Fibroblast of lung (primary cell): ENCODE results near the gene NUDCD3.

ENCODE experiments used
- CTCF ChIP-seq, 2 donors: IDR thresholded peaks in 1 of 2; conservative IDR thresholded peaks in 1 of 2; 1 replicate in 1 of 2; 2 replicates in 1 of 2; pipeline ENCODE4 v1.5.1; 2011 to 2012; ENCODE audit warnings: low read length in 2 of 2, control low read depth in 1 of 2, inconsistent platforms in 1 of 2, low read depth in 1 of 2, mild to moderate bottlenecking in 1 of 2
- EZH2 ChIP-seq: IDR thresholded peaks from 2 replicates; pipeline ENCODE4 v1.5.1; 2012; ENCODE audit warnings: low read length, control low read depth, mild to moderate bottlenecking; ENCODE audit errors: missing control alignments

- TF ChIP-seq CTCF (conservative IDR thresholded peaks at IDR 0.05 in 1 of 2, IDR thresholded peaks at IDR 0.05 in 1 of 2; ENCODE audit: low read depth in 1 of 2, low read length in 2 of 2) (no peak), EZH2 (no peak)
Observed at GRCh38 chr7:44372560-44373417, 117.7 kb downstream of the NUDCD3 start.
